Panc1 (cell line): ENCODE data around the gene RPS4Y2. TPM values are rescaled to one million over a fixed set of nuclear protein-coding genes. Genes with fewer than 3 reads are reported as not detected.

ENCODE experiments used
- ATAC-seq: fragments of 200-7000 bp; cut with Tn5 transposase; 2 replicates; pipeline ENCODE4 v1.9.1; 2020; ENCODE audit warnings: mild to moderate bottlenecking, moderate library complexity
- BruUV-seq: library from RNA; stranded (reverse); fragments of 400-500 nt; replicated peaks from 2 replicates; lab custom pipeline; 2021; lab: Mats Ljungman, UMichigan
- CTCF ChIA-PET: fragments of 300-600 bp; sonication (Branson Sonifier 250); formaldehyde crosslinking; loops from one replicate; lab custom pipeline; 2022; ENCODE audit warnings: antibody characterized with exemption; lab: Charles Lee
- POLR2A ChIA-PET: fragments of 300-600 bp; sonication (Branson Sonifier 250); formaldehyde crosslinking; loops from one replicate; lab custom pipeline; 2022; ENCODE audit warnings: antibody characterized with exemption; lab: Charles Lee
- DNase-seq: peaks from one replicate; pipeline ENCODE4 v3.0.0-alpha.2; 2010; ENCODE audit warnings: low read depth, low spot score
- H3K27ac ChIP-seq: 2 replicates; pipeline ENCODE4 v1.5.1; 2011; ENCODE audit warnings: mild to moderate bottlenecking, low read length, inconsistent platforms
- H3K27me3 ChIP-seq: fragments of 200-500 bp; sonication (Bioruptor generic); 2 replicates; pipeline ENCODE4 v1.6.0; 2014; ENCODE audit warnings: low read length, inconsistent platforms; ENCODE audit not compliant: control insufficient read depth, insufficient read depth
- H3K36me3 ChIP-seq: fragments of 200-500 bp; sonication (Bioruptor generic); 2 replicates; pipeline ENCODE4 v1.5.1; 2014; ENCODE audit warnings: inconsistent platforms, mild to moderate bottlenecking, low read length, moderate library complexity; ENCODE audit not compliant: control insufficient read depth, insufficient read depth
- H3K4me1 ChIP-seq: 2 replicates; pipeline ENCODE4 v1.5.1; 2011; ENCODE audit warnings: inconsistent platforms, mild to moderate bottlenecking, low read length, moderate library complexity; ENCODE audit not compliant: control insufficient read depth, insufficient read depth
- H3K4me3 ChIP-seq, 2 experiments: 2 replicates each; pipeline ENCODE4 v1.5.1; 2011 to 2012; ENCODE audit warnings: low read depth in 2 of 2, low read length in 2 of 2, mild to moderate bottlenecking in 2 of 2, inconsistent platforms in 1 of 2, moderate library complexity in 1 of 2
- H3K9me3 ChIP-seq: fragments of 200-500 bp; sonication (Bioruptor generic); 2 replicates; pipeline ENCODE4 v1.5.1; 2014; ENCODE audit warnings: low read depth, mild to moderate bottlenecking, inconsistent platforms, low read length, moderate library complexity; ENCODE audit not compliant: control insufficient read depth, insufficient read depth
- CTCF ChIP-seq: fragments of 450-650 bp; IDR thresholded peaks from 2 replicates; pipeline ENCODE4 v1.5.1; 2017; ENCODE audit warnings: mild to moderate bottlenecking
- POLR2AphosphoS5 ChIP-seq: IDR thresholded peaks from 2 replicates; pipeline ENCODE4 v1.6.1; 2012; ENCODE audit warnings: mild to moderate bottlenecking, low read depth, low read length, moderate library complexity
- REST ChIP-seq, 2 experiments: IDR thresholded peaks; 2 replicates each; pipeline ENCODE4 v1.6.1; 2011 to 2012; ENCODE audit warnings: low read depth in 2 of 2, control low read depth in 1 of 2, low read length in 1 of 2, mild to moderate bottlenecking in 1 of 2, moderate library complexity in 1 of 2; ENCODE audit not compliant: insufficient read depth in 1 of 2
- SIN3A ChIP-seq: IDR thresholded peaks from 2 replicates; pipeline ENCODE4 v1.6.1; 2012; ENCODE audit warnings: low read depth, mild to moderate bottlenecking, low read length, moderate library complexity, borderline replicate concordance; ENCODE audit not compliant: insufficient read depth
- TCF7L2 ChIP-seq: IDR thresholded peaks from 2 replicates; pipeline ENCODE4 v1.6.1; 2011; ENCODE audit warnings: mild to moderate bottlenecking, low read depth, low read length, inconsistent platforms
- in situ Hi-C: cut with HindIII; loops from 2 replicates; pipeline ENCODE4 v1.10.0; 2016; ENCODE audit warnings: low sequenced_read_pairs, low pct_unique_long_range_greater_than_20kb
- intact Hi-C: fragments of 100-400 bp; cut with micrococcal nuclease; formaldehyde crosslinking; loops from one replicate; pipeline ENCODE4 v1.10.0; 2022; ENCODE audit not compliant: unreplicated experiment
- total RNA-seq: library from RNA; stranded (reverse); gene quantifications from one replicate; pipeline ENCODE4 v1.2.1, GENCODE V29; 2021; ENCODE audit not compliant: unreplicated experiment

Gene RPS4Y2
- total RNA-seq, 1 experiment from 2014 or later, result not detected

DNA sequence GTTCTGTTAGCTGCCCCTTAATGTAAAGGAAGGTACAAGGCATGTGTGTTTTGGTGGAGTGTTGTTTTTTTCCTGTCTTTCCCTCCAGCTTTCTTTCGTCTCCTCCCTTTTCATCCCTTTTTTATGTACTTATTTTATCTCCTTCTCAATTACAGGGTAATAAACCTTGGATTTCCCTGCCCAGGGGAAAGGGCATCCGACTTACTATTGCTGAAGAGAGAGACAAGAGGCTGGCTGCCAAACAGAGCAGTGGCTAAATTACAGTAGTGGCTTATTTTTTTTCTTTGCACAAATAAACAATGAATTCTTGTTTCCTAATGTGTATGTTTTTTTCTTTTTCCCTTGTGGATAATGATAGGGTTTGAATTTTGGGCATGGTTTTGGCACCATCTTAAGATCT is 24.9 kb downstream of the RPS4Y2 start:
- Histone ChIP-seq H3K36me3 (no peaks in the 10 kb centered on the region), H3K4me3 (no peak overlapping the region), H3K9me3 (no peaks in the 10 kb centered on the region), H3K27ac (no peak overlapping the region), H3K27me3 (no peaks in the 10 kb centered on the region), H3K4me1 (no peaks in the 10 kb centered on the region)
- DNase-seq (no peak), ATAC-seq (no peak)
- no TSS peak for BruUV-seq
- intact Hi-C loops (no loop called here), in situ Hi-C loops (no loop called here)
- ChIA-PET CTCF (no interaction called here), POLR2A (no interaction called here)
- TF ChIP-seq REST (IDR thresholded peaks at IDR 0.05; ENCODE audit: insufficient read depth in 1 of 2, low read depth in 2 of 2, low read length in 1 of 2) (no peak), CTCF (no peak), TCF7L2 (no peak), SIN3A (no peak), POLR2AphosphoS5 (no peak)

DNA sequence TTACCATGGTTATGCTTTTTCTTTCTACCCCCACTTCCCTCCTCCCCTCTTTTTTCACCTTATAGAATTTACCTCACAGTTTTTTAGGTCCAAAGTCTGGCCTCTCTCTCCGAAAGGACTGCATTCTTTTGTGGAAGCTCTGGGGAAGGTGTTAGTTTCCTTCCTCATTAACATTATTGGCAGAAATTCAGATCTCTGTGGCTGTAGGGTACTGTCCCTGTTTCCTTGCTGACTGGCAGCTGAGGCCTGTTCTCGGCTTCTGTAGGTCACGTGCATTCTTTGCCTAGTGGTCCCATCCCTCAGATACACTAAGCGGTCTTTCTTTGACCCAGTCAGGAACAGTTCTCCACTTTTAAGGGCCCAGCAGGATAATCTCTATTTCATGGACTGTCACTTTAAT is 25.5 kb downstream of the RPS4Y2 start:
- ChIA-PET CTCF (no interaction called here), POLR2A (no interaction called here)
- no peaks in the 10 kb centered on the region for H3K36me3 ChIP-seq
- H3K27me3 ChIP-seq, result no peaks in the 10 kb centered on the region
- in situ Hi-C loops, result no loop called here
- BruUV-seq, result no TSS peak
- intact Hi-C loops, result no loop called here
- TF ChIP-seq REST (IDR thresholded peaks at IDR 0.05; ENCODE audit: insufficient read depth in 1 of 2, low read depth in 2 of 2, low read length in 1 of 2), result no peak
- no peak for TF ChIP-seq TCF7L2
- no peak for TF ChIP-seq CTCF
- no peak for TF ChIP-seq POLR2AphosphoS5
- no peak for TF ChIP-seq SIN3A
- H3K4me3 ChIP-seq, result no peak overlapping the region
- H3K9me3 ChIP-seq, result no peaks in the 10 kb centered on the region
- H3K4me1 ChIP-seq, result no peaks in the 10 kb centered on the region
- DNase-seq (no peak), ATAC-seq (no peak)
- no peak overlapping the region for H3K27ac ChIP-seq
